NCI-H345 treated with DMSO at 0.1 percent for 48 hours (cell line): ENCODE results near the gene SINHCAF.
A peak's percentile ranks its signal among the peaks of the same experiment; 100 is the strongest.
"Not testable (repeated sequence)": the region's sequence is repeated elsewhere in the genome, so short reads cannot be mapped to it uniquely, and the experiment has no call there.

Experiments used
- DNase-seq: peaks from one replicate; lab custom pipeline; 2025; ENCODE audit not compliant: unreplicated experiment; lab: John Stamatoyannopoulos, UW

SINHCAF gene

DNA sequence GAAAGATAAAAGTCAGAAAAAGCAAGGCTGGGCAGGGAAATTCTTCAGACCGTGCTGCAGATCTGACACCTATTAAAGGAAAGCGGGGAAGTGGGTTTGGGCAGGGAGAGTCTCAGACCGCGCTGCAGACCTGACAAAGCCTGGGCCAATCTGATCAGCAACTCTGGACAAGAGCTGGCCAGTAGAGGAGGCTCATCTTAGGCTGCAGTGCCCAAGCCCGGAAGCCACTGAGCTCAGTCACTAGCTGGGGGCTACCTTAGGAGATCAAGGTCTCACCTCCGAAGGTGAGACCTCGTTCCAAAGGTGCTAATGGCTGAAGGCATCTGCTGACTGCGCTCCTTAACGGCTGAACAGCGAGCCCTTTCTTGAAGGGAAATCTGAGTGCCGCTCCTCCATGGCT is 60.2 kb downstream of the SINHCAF start:
- no peak for DNase-seq

- DNase-seq, result no peak
These were observed 62.3 kb downstream of the SINHCAF start for GRCh38 chr12:31263661-31264060.

GRCh38 chr12:31261744-31262143 is 64.2 kb downstream of the SINHCAF start:
- no peak for DNase-seq

GRCh38 chr12:31260840-31261239 is 65.1 kb downstream of the SINHCAF start:
- no peak for DNase-seq

GRCh38 chr12:31259136-31259886 is 66.6 kb downstream of the SINHCAF start:
- no peak for DNase-seq

- no peak for DNase-seq
These were observed 68.2 kb downstream of the SINHCAF start for GRCh38 chr12:31257784-31258183.

GRCh38 chr12:31251707-31252611 is 74.0 kb downstream of the SINHCAF start:
- not testable (repeated sequence) for DNase-seq

DNA sequence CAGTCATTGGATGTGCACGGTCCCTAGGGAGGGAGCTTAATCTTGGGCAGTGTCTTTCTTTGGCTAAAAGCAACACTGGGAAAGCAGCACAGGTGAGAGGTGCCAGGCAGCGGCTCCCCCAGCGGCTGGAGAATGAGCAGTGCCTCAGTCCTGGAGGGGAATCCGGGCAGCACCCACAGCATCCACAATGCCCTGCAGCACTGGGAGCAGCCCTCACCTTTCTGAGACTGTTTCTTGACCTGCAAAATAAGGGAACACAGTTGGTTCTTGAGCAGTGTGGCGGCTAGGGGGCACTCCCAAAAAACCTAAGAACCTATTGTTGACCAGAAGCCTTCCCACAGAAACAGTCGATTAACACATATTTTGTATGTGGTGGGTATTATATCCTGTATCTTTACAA is 75.8 kb downstream of the SINHCAF start:
- no peak for DNase-seq

- no peak for DNase-seq
These were observed 76.6 kb downstream of the SINHCAF start for GRCh38 chr12:31249356-31249755.

GRCh38 chr12:31248815-31249214 is 77.1 kb downstream of the SINHCAF start:
- no peak for DNase-seq

GRCh38 chr12:31248337-31248736 is 77.6 kb downstream of the SINHCAF start:
- DNase-seq, result no peak

GRCh38 chr12:31246470-31246850 is 79.5 kb downstream of the SINHCAF start:
- DNase-seq, result no peak

GRCh38 chr12:31245822-31246469 is 80.0 kb downstream of the SINHCAF start:
- no peak for DNase-seq

- DNase-seq, result not testable (repeated sequence)
These were observed 83.5 kb downstream of the SINHCAF start for GRCh38 chr12:31242418-31242817.

- peak; percentile 39 for DNase-seq
These were observed 87.1 kb downstream of the SINHCAF start for GRCh38 chr12:31238764-31239387.

DNA sequence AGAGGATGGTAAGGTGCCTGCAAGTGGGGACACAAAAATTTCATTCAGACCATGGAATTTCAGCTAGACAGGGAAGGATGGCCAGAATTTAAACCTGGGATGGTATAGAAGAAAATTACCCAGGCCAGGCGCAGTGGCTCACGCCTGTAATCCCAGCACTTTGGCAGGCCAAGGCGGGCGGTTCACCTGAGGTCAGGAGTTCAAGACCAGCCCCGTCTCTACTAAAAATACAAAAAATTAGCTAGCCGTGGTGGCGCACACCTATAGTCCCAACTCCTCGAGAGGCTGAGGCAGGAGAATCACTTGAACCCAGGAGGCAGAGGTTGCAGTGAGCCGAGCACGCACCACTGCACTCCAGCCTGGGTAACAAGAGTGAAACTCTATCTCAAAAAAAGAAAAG is 87.6 kb downstream of the SINHCAF start:
- DNase-seq, result not testable (repeated sequence)

GRCh38 chr12:31236998-31237637 is 88.8 kb downstream of the SINHCAF start:
- DNase-seq, result no peak

GRCh38 chr12:31235868-31236395 is 90.0 kb downstream of the SINHCAF start:
- no peak for DNase-seq

DNA sequence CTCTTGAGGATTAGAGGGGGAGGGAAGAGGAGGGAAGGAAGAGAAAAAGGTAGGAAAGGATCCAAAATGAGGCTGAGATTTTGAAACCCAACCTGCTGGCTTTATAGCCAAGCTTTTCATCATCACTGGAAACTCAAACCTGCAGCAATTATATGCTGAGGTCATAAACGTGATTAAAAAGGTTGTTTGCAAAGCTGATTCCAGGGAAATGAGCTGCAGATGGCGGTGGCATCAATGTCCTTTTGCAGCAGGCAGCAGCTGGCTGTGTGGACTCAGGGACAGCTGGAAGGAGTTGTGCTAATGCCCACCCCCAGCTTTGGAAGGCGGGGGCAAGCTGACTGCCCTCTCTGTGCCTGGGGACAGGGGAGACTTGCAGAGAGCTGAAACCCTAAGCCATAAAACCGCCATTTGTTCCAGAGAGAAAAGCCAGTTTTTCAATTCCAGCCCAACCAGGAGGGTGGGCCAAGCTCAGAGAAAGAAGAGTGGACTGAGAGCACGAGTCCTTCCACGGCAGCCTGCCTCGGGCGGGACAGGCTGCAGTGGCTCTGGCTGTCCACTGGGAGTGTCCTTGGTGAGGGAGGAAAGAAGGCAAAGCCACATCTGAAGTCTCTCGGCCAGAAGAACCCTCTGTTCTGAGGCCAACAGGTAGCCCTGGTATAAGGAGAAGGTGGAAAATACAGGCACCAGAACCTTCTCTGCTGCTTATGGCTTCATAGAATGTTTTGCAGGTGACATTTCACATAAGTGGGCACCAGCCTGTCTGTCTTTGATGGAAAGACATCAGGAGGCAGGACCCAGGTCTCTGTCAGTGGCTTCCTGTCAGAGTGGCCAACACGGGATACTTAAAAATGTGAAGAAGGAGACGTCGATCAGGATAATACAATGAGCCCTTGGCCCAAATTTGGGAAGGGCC is 90.7 kb downstream of the SINHCAF start:
- DNase-seq, result peak; percentile 9
